LNCaP clone FGC (cell line): ENCODE data around the gene CXCL8.

ENCODE experiments used
- DNase-seq: peaks from one replicate; pipeline ENCODE4 v3.0.0-alpha.2; 2011; ENCODE audit warnings: low read depth
- H3K4me3 ChIP-seq: 2 replicates; pipeline ENCODE4 v1.5.1; 2011; ENCODE audit warnings: mild to moderate bottlenecking, low read depth, low read length, control low read depth
- CTCF ChIP-seq: IDR thresholded peaks from 2 replicates; pipeline ENCODE4 v1.5.1; 2012; ENCODE audit warnings: mild to moderate bottlenecking; ENCODE audit not compliant: control insufficient read depth, insufficient read depth; ENCODE audit errors: extremely low read depth

The CXCL8 gene

GRCh38 chr4:73752424-73752823 lies 12.1 kb downstream of the CXCL8 start:
- DNase-seq, result no peak
- H3K4me3 ChIP-seq, result no peak overlapping the region
- no peak for TF ChIP-seq CTCF

DNA sequence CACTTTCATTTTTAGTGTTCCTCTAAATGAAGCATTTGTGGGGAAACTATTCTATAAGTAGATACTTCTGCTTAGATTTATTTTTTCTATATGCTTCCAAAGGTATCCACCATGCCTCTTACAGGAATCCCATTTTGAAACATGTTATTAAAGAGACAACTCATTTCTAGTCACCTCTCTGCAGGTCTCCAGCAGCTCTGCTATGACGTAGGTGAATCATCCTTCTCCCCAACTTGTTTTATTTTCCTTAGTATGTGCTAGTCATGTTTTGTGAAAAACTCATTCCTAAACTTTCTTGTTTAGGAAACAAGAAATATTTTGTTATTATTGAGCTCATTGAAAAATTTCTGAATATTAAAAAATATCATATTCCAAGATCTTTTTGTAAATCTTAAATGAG lies 12.8 kb downstream of the CXCL8 start:
- TF ChIP-seq CTCF, result no peak
- no peak for DNase-seq
- no peak overlapping the region for H3K4me3 ChIP-seq

GRCh38 chr4:73754934-73755333 lies 14.6 kb downstream of the CXCL8 start:
- no peak for TF ChIP-seq CTCF
- no peak overlapping the region for H3K4me3 ChIP-seq
- no peak for DNase-seq

DNA sequence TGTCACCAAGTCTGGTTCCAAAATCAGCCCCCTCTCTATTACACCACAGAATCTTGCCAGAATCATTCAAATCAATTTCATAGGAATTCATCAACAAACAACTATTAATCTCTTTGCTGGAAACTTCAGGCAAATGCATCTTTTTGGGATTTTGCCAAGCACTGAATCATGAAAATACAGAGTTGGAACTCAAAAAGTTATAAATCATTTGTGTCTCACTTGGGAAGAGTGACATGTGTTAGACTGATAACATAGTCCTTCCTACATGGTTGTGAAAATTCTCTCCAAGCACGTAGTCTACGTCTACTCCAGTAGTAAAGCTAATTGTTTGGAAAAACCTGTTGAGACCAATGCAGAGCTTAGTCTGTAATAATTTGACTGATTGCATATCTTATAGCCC lies 19.0 kb downstream of the CXCL8 start:
- no peak overlapping the region for H3K4me3 ChIP-seq
- no peak for TF ChIP-seq CTCF
- no peak for DNase-seq

DNA sequence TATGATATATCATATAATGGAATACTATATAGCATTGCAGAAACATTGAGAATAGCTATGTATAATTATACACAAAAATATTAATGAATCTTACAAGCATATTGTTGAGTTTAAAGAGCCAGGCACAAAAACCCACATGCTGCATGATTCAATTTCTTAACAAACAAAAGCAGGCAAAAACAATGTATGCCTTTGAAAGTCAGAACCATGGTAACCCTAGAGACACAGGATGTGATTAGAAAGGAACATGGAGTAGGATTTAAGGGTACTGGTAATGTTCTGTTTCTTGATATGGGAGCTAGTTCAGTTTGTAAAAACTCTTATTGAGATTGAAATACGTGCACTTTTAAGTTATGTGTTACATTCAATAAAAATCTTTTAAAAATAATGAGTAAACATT lies 21.5 kb downstream of the CXCL8 start:
- DNase-seq, result no peak

GRCh38 chr4:73762409-73762808 lies 22.0 kb downstream of the CXCL8 start:
- no peak for DNase-seq
- TF ChIP-seq CTCF, result no peak
- H3K4me3 ChIP-seq, result no peak overlapping the region

More for the DNA sequence above, 21.5 kb downstream of the CXCL8 start:
- no peak overlapping the region for H3K4me3 ChIP-seq
- no peak for TF ChIP-seq CTCF

- no peak for TF ChIP-seq CTCF
- no peak for DNase-seq
- no peak overlapping the region for H3K4me3 ChIP-seq
Observed at GRCh38 chr4:73763877-73764276, 23.5 kb downstream of the CXCL8 start.
